Gastroesophageal sphincter (tissue), 3 donors: Measurements from ENCODE around the gene FAR2.

Source experiments
- POLR2A ChIP-seq, 2 donors: fragments of 450-650 bp; IDR thresholded peaks; one replicate each; pipeline ENCODE4 v1.6.1; 2017; ENCODE audit warnings: antibody characterized with exemption in 2 of 2, mild to moderate bottlenecking in 2 of 2, moderate library complexity in 1 of 2
- TF ChIP-seq, protein P1 (sequence below), 4 experiments: fragments of 200-600 bp in 2 of 4; fragments of 450-650 bp in 2 of 4; sonication (generic) in 1 of 4; IDR thresholded peaks; one replicate each; pipeline ENCODE4 v1.5.1; 2017 to 2019; ENCODE audit warnings: antibody characterized with exemption in 4 of 4, mild to moderate bottlenecking in 2 of 4, moderate library complexity in 2 of 4

DNA sequence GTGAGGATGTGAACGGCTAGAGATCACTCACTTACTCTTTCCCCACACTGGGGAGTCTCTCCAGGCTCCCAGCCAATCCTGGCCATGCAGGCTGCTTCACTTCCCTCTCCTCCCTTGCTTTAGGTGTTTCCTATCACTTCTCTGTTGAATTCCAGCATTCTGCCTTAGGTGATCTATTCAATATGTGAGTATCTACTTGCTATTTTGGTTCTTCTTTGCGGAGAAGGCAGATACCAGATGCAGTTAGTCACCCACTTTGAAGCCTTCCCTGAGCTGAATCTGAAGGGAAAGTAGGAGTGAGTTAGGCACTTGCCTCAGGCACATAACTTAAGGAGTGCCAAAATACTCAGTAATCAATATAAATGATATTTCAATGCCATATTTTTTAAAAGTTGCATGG, 36.0 kb upstream of the FAR2 start:
- TF ChIP-seq, protein P1, sequence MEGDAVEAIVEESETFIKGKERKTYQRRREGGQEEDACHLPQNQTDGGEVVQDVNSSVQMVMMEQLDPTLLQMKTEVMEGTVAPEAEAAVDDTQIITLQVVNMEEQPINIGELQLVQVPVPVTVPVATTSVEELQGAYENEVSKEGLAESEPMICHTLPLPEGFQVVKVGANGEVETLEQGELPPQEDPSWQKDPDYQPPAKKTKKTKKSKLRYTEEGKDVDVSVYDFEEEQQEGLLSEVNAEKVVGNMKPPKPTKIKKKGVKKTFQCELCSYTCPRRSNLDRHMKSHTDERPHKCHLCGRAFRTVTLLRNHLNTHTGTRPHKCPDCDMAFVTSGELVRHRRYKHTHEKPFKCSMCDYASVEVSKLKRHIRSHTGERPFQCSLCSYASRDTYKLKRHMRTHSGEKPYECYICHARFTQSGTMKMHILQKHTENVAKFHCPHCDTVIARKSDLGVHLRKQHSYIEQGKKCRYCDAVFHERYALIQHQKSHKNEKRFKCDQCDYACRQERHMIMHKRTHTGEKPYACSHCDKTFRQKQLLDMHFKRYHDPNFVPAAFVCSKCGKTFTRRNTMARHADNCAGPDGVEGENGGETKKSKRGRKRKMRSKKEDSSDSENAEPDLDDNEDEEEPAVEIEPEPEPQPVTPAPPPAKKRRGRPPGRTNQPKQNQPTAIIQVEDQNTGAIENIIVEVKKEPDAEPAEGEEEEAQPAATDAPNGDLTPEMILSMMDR (IDR thresholded peaks at IDR 0.05): no peak
- no peak for TF ChIP-seq POLR2A (IDR thresholded peaks at IDR 0.05)
